HG02759 (cell line): Measurements from ENCODE around the gene PDE4D.
"Not testable (repeated sequence)": the region's sequence is repeated elsewhere in the genome, so short reads cannot be mapped to it uniquely, and the experiment has no call there.

Experiments used
- ATAC-seq: cut with Tn5 transposase; IDR thresholded peaks from one replicate; pipeline ENCODE4 v1.9.1; 2021; ENCODE audit warnings: mild to moderate bottlenecking, moderate library complexity; ENCODE audit not compliant: unreplicated experiment

PDE4D gene

DNA sequence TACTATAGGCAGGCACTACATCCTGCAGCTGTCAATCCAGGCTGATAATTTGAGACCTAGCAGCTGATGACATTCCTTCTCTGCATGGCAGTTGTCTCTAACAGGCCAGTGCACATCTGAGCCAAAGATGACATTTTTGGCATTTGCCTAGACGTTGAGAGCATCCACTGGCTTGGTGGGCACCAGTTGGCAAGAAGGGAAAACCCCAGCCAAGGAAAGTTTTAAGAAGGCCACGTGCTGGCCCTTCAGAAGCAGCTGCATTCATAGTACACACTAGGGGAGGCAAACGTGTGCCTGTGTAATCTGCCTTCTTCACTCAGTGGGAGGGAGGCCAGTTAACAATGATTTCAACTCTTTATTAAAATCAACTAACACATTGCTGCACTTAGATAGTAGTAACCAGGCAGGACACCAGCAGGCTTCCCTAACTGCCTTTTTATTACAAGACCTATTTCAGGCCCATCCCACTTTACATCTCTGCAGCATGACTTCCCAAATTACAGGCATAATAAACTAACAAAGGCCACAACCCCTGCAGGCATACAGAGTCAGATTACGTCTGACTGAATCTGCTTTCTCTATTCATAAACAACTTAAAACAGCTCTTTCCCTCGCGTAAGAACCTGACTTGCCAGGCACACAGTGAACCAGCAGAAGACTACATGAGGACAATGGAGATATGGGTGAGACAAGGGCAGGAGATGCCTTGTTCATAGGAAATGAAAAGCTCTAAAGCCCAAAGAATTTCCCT is 576.3 kb downstream of the PDE4D start:
- ATAC-seq: no peak

DNA sequence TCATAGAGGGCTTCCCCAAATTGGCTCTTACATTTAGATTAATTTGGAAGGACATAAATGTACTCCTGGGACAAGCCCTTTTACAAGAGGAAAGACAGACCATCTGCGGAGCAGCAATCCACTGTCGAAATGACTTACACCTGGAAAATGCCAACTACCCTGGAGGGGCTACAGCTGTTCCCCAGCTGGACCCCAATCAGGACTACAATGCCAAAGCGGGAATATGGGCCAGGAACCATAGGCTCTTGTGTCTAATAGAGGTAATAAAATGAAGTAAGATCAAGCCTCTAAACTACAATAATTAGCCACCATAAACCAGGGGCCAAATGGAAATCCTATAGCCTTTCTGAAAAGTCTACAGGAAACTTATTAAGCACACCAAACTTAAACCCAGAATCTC is 581.3 kb downstream of the PDE4D start:
- no peak for ATAC-seq

DNA sequence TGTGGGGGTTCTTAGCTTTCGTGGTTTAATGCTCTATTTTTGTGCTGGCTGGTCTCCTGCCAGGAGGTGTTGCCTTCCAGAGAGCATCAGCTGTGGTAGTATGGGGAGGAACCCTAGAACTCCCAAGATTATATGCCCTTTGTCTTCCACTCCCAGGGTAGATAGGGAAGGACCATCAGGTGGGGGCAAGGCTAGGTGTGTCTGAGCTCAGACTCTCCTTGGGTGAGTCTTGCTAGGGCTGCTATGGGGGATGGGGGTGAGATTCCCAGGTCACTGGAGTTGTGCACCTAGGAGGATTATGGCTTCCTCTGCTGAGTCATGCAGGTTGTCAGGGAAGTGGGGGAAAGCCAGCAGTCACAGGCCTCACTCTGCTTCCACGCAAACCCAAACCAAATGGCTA is 584.8 kb downstream of the PDE4D start:
- ATAC-seq: not testable (repeated sequence)

DNA sequence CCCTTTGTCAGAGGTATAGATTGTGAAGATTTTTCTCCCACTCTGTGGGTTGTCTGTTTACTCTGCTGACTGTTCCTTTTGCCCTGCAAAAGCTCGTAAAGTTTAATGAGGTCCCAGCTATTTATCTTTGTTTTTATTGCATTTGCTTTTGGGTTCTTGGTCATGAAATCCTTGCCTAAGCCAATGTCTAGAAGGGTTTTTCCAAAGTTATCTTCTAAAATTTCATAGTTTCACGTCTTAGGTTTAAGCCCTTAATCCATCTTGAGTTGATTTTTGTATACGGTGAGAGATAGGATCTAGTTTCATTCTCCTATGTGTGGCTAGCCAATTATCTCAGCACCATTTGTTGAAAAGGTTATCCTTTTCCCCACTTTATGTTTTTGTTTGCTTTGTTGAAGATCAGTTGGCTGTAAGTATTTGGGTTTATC is 590.2 kb downstream of the PDE4D start:
- not testable (repeated sequence) for ATAC-seq

DNA sequence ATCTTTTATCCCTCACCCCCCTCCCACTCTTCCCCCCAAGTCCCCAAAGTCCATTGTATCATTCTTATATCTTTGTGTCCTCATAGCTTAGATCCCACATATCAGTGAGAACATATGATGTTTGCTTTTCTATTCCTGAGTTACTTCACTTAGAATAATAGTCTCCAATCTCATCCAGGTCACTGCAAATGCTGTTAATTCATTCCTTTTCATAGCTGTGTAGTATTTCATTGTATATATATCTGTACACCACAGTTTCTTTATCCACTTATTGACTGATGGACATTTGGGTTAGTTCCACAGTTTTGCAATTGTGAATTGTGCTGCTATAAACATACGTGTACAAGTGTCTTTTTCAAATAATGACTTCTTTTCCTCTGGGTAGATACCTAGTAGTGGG is 591.0 kb downstream of the PDE4D start:
- not testable (repeated sequence) for ATAC-seq

DNA sequence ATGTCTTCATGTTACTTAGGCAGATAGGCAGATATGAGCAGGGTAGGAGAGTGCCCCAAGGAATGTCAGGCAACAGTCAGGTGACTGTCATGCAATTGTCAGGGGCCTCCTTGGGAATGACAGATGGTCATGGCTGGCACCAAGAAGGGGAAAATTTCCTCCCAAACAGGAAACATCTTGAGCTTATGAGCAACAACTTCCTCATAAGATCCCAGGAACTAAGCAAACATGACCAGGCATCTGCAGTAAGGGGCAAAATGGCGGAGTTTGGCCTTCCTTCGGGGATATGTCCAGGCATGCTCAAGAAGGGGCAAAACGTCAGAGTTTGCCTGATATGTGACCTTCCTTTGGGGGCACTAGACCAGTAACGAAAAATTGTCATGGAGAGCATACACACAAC is 591.8 kb downstream of the PDE4D start:
- no peak for ATAC-seq

DNA sequence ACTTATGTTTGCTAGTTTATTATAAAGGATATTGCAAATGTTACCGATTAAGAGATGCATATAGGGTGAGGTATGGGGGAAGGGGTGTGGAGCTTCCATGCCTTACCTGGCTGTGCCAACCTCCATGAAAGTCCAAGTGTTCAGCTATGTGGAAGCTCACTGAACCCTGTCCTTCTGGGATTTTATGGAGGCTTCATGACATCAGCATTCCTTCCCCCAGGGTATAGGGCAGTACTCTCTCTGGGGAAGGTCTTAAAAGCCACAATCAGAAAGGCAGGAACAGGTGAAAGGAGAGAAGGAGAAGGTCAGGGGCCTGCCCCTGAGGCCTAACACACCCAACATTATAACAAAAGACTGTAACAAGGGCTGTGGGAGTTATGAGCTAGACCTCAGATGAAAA is 592.6 kb downstream of the PDE4D start:
- no peak for ATAC-seq

DNA sequence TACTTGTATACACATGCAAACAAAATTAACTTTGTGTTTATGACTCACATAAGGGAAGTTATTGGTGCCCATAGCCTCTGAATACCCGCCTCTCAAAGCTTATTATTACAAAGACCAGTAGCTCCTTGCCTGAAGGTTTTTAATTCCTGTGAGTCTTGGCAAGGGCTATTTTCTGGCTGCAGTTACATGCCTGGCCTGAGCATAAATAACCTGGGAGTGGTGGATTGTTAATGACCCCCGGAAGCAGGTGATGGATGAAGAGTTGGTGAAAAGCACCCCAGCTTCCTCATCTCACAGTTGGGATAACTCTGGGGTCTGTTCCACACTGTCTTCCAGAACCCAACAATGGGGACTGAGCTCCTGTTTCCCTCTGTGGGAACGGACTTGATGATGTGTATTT is 594.5 kb downstream of the PDE4D start:
- no peak for ATAC-seq

DNA sequence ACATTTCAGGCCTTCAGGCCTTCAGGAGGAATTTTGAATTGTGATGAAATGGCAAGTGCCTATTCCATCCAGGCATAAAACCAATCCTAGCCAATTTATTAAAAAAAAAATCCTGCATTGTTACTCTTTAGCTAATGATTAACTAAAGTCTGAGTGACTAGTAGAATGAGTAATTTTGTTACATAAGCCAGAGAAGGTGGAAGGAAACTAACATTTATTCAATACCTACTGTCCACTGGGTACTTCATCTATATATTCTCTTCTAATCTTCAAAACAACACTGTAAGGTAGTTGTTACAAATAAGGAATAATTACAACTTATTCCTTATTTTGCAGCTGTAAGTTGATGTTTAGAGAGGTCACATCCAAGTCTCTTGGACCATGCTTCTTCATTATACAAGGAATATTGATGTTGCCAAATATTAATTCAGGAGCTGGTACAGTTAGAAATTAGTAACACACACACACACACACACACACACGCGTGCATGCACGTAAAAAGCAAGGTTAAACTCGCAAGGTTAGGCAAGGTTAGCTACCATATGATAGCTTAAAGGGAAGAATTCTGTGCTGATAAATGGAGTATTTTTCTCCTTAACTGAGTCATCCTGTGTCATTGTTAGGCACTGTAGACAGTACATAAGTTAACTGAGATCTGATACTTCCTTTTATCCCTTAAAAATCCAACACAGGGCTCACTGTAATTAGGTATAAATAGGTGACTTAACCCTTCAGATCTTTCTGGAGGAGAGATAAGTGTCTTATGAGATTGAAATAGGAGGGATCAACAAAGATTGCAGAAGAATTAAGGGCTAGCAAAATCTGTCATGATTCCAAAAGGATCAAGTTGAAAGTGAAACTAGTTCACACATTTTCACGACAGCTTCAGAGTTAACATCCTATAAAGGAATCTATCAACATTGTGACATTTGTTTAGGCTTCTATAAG is 596.9 kb downstream of the PDE4D start:
- ATAC-seq: no peak

DNA sequence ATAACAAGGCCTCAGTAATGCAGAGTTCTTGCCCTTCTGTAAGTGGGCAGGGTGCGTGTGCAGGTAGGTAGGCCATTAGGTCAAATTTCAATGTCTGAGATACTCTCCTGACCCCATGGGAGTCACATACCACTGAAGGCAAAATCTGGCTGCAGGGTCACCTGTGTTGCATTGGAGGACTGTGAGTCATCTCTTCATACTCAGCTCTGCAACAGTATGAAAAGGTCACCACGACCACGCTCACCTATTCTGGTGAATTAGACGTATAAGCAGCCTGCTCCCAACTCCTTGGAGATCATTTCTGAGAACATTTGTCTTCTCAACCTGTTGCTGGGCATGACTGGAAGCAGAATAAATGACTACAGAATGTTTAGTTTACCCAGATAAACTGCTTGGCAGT is 599.8 kb downstream of the PDE4D start:
- no peak for ATAC-seq

DNA sequence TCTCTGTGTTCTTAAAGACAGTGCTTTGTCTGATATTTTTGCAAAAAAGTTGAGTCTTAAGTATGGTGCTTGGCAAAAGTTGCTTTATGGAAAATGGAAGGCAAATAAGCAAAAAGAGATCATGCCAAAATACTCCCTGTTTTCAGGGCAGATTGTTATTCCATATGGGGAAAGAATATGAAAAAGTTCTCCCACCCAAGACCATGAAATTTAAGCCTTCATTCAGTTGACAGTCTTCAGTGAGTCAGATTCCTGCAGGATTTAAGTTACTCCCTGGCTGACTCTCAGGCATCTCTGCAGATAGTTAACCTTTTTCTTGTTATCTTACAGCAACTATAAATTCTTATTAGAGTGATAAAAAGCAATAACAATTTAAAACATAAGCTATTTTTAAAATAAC is 601.6 kb downstream of the PDE4D start:
- ATAC-seq: no peak

DNA sequence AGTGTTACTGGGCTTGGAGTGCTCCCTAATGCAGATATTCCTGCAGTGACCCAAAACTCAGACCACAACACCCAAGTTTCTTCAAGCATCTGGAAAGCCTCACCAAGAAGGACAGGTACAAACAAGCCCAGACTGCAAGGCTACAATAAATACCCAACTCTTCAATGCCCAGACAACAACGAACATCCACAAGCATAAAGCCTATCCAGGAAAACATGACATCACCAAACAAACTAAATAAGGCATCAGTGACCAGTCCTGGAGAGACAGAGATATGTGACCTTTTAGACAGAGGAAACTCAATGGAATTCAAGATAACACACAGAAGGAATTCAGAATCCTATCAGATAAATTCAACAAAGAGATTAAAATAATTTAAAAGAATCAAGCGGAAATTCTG is 605.6 kb downstream of the PDE4D start:
- ATAC-seq: no peak

DNA sequence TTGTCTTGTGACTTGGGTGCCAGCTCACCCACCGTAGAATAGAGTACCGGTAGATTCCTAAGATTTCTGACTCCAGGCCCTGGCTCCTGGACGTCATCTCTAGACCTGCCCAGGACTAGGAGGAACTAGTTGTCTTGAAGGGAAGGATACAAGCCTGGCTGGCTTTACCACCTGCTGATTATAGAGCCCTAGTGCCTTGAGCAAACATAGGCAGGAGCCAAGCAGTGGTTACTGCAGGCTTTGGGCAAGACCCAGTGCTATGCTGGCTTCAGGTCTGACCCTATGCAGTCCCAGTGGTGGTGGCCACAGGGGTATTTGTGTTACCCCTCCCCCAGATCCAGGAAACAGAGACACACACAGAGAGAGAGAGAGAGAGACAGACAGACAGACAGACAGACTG is 606.2 kb downstream of the PDE4D start:
- ATAC-seq: no peak

DNA sequence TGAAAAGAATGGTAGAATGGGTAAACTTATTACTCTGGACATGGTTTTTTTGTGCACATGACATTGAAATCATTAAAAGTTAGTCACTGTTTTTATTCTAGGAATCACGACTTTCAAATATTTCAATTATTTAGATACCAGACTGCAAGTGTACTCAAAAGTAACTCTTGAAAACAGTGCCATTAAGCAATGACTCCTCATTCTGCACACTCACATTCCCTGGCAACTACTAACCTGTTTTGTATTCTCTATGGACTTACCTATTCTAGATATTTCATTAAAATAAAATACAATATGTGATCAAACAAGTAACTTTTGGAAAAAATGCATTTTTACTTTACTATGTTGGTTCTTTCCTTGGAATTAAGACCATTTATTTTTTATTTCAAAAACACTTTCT is 607.0 kb downstream of the PDE4D start:
- no peak for ATAC-seq

DNA sequence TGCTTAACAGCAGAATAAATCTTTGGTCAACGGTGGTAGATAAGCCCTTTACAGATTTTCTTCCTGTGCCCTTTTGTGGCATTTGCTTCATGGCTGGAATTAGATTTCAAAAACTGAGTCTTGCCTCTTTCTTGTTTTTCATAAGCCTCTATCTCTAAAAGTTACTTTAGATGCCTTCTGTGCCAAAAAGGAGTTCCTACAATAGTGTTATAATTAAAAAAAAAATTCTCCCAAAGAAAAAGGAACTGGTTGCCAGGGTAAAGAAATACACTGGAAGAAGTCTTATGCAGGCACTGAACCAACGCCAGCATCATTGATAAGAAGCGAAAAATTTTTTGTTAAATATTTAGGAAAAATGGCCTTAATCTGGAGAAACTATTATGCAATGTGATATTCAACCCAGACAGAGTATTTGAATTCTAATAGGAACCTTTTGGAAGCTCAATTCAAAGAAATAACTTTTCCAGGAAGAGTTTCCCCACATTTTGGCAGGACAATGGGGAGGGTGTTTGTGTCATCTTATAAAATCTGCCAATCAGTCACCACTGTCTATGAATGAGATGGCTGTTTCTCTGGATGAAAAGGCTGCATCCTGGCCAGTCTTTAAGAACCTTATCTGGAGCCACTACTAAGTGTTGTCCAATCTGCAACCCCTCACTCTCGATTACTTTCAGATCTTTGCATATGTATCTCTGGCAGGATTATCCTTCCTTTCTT is 608.1 kb downstream of the PDE4D start:
- ATAC-seq: no peak

DNA sequence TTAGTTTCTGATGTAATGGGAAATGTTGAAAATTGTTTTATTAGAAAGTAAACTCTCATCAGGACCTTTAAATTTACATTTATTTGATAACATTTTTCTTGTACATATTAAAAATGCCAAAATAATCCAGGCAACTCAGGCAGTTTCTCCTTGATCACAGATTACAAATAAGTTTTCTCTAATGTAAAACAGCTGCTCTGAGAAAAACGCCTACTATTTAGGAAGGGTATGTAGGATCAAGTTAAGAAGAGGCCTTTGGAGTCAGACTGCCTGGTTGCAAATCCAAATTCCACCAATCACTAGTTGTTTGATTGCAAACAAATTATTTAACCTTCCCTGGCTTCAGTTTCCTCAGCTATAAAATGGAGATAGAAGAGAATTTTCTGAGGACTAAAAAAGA is 610.8 kb downstream of the PDE4D start:
- ATAC-seq: no peak

DNA sequence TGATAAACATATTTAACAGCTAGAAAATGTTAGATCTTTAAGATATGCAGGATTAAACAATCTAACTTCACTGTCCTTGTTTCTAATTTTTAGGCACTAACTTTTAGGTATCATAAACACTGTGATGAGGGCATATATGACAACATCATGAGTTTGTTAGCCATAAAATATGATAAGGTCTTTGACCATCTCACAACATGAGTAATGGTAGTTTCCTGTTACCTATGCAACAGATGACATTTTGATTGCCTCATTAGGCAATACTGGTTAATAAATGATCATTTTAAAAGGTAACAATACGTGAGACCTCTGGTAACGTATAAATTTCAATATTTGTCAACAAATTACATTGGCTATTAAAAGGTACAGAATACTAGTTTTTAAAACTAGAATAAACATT is 613.5 kb downstream of the PDE4D start:
- no peak for ATAC-seq

DNA sequence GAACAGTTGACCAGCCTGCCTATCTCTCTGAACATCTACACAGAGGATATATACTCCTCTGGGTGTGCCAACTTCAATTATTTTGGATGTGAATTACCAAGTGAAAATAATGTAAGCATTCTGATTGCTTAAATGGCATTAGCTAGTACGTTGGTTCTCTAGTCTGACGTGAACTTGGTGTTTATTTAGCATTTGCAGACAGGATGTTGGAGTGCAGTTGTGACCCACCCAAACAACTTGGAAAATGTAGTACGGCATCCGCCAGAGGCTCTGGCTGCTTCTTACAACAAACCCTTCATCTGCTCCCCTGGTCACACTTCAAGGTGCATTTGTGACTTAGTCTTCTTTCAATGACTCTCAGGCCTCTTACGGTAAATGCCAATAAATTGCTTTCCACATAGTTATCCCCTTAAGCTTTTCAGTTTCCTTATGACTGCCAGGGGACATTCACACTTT is 616.6 kb downstream of the PDE4D start:
- no peak for ATAC-seq

DNA sequence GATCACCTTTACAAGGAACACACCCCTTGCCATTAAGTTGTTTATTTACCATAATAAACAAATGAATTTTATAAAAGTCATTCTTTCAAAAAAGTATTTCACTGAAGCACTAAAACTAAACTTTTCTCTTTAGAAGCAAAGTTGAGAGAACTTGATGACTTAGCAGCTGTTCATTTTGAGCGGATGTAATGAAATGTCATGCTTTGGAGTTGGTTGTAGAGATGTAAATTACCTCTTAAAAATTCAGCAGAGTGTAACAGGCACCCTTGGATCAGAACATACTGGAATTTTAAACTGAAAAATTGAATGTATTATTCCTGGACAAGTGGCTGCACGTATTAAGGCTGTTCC is 617.2 kb downstream of the PDE4D start:
- no peak for ATAC-seq

DNA sequence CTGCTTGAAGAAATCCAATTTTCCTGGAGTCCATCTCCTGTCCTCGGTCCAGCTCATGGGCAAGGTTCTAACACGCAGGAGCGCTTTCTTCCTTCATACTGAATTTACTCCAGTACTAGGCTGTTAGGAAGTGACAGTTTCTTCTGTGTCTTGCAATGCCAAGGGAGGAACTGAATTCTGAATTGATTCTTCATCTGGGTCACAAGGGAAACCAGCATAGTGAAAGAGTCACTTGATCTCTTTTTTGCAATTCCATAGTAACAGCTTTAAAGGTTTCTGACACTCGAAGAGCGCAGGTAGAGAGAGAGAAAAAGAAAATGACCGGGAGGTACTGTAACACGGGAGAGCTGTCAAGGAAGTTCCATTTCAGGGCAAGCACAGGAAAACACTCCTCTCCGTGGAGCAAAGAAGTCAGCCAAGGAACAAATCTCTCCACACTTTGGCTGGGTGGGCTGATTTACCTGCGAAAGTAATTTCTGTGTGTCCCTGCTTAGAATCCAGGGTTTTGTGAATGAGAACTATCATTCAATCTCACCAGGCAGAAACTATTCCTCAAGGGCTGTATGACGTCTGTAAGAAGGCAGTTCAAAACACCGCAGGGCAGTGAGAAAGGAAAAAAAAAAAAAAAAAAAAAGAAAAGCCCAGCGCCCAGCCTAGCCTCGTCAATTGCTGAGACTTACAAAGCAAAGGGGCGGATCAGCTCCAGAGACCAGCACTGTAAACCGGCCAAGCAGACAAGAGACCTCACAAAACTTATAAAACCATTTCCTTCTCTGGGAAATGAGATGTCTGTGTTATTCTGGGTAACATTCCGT is 617.8 kb downstream of the PDE4D start:
- ATAC-seq: no peak

DNA sequence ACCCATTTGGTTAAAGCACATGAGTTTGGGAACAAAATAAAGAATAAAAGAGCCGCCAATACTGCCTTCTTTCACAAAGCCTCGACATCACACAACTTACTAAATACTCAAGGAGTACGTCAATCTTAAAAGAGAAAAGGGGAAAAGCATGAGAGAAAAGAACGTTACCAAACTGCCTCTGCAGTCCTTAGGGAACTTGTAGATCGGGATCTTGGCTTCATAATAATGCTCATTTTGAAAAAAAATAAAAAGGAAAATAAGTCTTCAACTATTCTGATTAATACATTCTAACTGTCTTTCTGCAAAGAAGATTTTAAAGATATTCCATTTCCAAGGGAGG is 618.4 kb downstream of the PDE4D start:
- no peak for ATAC-seq
